Lower leg skin (tissue), 3 donors: ENCODE measurements around the gene AMOTL2.

Experiments used
- CTCF ChIP-seq, 3 donors: fragments of 450-650 bp; IDR thresholded peaks; one replicate each; pipeline ENCODE4 v1.5.1; 2016; ENCODE audit warnings: antibody characterized with exemption in 3 of 3, mild to moderate bottlenecking in 3 of 3, moderate library complexity in 2 of 3
- POLR2A ChIP-seq, 2 donors: fragments of 450-650 bp; IDR thresholded peaks; one replicate each; pipeline ENCODE4 v1.6.1; 2016 to 2017; ENCODE audit warnings: antibody characterized with exemption in 2 of 2, mild to moderate bottlenecking in 1 of 2, moderate library complexity in 1 of 2

DNA sequence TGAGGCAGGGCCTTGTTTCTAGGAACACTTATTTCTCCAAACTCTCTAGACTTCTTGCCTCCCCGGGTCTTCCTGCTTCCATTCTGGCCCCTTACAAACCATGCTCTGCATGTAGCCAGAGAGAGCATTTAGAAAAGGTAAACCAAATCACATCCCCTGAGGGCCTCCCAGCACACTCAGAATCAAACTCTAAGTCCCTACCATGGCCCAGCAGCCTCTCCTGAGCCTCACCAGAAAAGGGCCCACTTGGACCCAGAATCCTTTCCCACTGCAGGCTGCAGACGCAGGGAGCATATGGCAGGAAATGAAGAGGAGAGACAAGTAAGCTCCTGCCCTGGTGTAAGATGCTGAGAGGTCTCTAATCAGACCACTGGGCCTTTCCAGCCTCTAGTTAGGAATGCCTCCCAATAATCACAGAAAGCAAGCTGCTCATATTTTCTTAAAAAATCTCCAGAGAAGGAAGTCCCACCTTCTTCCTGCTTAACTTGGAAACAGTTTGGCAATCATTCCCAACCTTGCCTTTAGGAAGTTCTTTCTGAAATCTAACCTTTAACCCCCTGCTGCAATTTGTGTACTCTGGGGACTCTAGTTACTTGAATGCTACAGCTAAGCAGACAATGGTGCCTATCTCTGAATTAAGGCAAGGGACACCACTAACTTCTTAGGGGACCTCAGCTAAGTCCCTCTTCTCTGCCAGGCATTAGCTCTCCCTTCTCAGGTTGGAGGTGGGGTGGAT lies 4.2 kb downstream of the AMOTL2 start:
- TF ChIP-seq CTCF (IDR thresholded peaks at IDR 0.05) (no peak), POLR2A (IDR thresholded peaks at IDR 0.05) (no peak)
